ENCODE measurements around the gene BPIFB4.
"Not testable (repeated sequence)": the region's sequence is repeated elsewhere in the genome, so short reads cannot be mapped to it uniquely, and the experiment has no call there.

BPIFB4 gene

DNA sequence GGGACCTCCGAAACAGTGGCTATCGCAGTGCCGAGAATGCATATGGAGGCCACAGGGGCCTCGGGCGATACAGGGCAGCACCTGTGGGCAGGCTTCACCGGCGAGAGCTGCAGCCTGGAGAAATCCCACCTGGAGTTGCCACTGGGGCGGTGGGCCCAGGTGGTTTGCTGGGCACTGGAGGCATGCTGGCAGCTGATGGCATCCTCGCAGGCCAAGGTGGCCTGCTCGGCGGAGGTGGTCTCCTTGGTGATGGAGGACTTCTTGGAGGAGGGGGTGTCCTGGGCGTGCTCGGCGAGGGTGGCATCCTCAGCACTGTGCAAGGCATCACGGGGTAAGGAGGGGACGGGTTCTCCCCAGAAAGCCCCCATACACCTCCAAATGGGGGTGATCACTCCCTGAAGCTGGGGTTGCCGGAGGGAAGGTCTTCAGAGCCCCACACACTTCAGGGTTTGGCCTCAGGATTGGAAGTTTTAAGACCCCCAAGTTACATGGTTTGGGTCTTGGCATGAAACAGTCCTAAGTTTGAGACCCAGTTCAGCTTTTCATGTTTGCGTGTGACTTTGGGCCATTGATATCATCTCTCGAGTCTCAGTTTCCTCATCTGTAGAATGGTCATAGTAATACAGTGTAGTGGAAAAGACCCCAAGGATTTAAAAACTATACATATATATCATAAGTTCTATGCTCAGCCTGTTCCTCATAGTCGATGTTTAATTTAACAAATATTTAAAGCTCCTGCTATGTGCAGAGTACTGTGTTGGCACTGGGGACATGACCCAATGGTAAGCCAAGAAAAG, 4.3 kb downstream of the BPIFB4 start:
- in situ Hi-C loops (cut with HindIII; ENCODE audit: low sequenced_read_pairs) = no loop called here

DNA sequence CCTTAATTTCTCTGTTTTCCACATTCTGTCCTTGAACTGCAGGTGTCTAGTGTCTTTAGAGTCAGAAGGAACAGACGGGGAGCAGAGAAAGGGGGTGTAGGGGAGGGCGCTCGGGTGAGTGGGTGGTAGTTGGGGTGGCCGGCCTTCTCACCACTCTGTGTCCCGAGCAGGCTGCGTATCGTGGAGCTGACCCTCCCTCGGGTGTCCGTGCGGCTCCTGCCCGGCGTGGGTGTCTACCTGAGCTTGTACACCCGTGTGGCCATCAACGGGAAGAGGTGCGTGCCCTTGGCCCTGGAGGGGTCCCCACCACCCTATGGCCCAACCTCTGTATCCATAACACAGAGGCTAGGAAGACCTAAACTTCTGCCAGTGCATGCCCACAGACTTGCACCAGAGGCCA, 5.3 kb downstream of the BPIFB4 start:
- in situ Hi-C loops (cut with HindIII; ENCODE audit: low sequenced_read_pairs) = no loop called here

DNA sequence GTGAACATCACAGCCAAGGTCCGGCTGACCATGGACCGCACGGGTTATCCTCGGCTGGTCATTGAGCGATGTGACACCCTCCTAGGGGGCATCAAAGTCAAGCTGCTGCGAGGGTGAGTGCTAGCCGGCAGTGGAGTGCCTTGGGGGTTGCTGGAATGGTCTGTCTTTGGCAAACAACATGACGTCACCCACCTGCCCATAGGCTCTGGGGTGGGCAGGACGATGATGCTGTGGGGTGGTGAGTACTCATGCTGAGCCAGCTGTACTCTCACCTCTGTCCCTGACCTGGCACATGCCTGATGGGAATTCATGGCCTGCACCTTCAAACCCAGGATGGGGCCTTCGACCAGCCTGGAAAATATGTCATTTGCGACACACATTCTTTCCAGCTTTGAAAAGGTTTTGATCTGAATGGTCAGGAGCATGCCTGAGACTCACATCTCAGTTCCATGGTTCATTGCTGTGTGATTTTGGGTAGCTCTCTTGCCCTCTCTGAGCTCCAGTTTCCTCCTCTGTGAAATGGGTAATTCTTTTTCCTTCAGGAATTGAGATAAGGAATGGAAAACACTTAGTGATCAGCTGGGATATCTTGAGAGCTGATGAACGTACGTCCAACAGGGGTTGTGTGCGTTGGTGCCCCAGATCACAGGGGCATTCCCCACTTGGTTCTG, 6.7 kb downstream of the BPIFB4 start:
- in situ Hi-C loops (cut with HindIII; ENCODE audit: low sequenced_read_pairs) = no loop called here

DNA sequence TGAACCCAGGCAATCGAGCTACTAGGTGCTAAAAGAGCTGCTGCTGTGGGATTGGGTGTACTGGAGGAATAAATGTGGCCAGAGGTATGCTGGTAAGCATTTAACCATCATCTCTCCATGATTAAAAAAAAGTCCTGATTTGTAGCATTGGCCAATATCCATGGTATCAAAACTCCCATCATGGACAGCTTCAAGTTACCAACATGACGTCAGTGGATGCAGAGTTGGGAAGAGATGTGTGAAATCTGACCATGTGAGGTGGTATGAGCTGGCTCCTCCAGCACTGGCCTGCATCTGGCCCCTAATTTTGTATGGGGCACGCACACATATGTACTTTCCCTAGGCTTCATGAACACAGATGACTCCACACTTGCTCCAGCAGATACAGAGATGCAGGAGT, 11.7 kb downstream of the BPIFB4 start:
- in situ Hi-C loops (cut with HindIII; ENCODE audit: low sequenced_read_pairs) = no loop called here

DNA sequence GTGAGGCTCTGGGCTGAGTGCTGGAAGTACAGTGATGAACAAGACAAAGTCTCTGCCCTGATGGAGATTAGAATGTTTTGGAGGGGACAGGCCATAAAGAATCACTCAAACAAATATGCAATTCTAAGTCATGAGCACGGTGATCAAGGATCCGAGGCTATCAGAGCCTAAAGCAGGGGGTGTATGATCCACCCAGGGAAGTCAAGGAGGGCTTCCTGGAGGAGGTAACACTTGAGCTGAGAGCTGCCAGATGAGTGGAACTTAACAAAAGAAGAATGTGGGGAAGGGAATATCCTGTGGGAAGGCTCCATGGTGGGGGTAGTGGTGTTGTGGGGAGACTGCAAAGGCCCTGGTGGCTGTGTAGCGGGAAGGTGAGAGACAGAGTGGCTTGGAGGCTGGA, 12.2 kb downstream of the BPIFB4 start:
- in situ Hi-C loops (cut with HindIII; ENCODE audit: low sequenced_read_pairs) = no loop called here

DNA sequence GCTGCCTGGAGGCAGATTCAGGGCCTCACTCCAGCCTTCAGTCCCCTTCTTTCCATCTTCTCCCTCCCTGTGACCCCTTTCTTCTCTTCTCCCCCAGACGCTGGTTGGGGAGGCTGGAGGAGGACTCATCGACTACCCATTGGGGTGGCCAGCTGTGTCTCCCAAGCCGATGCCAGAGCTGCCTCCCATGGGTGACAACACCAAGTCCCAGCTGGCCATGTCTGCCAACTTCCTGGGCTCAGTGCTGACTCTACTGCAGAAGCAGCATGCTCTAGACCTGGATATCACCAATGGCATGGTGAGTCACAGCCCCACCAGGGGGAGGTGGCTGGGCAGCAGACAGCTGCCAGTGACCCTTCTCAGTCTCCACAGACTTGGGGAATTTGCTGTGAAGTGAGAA, 12.9 kb downstream of the BPIFB4 start:
- in situ Hi-C loops (cut with HindIII; ENCODE audit: low sequenced_read_pairs) = no loop called here

DNA sequence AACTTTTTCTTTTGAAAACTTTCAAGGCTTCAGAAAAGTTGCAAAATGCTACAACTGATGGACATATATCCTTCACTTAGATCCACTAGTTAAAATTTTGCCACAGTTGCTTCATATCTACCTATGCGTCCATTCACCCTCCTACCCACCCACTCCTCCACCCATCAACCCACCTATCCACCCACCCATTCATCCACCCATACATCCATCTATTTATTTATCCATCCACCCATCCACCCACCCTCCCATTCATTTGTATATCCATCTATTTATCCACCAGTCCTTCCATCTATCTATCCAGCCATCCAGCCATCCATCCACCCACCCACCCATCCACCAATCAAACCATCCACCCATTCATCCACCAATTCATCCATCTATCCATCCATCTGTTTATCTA, 13.6 kb downstream of the BPIFB4 start:
- in situ Hi-C loops (cut with HindIII; ENCODE audit: low sequenced_read_pairs) = no loop called here

DNA sequence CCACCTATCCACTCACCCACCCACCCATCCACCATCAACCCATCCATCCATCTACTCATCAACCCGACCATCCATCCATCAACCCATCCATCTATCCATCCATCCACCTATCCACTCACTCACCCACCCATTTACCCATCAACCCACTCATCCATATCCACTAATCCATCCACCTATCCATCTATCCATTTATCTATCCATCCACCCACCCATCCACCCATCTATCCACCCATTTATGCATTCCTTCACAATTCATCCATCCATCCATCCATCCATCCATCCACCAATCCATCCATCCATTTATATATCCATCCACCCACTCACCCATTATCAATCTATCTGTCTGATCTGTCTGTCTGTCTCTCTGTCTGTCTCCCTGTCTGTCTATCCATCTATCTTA, 14.1 kb downstream of the BPIFB4 start:
- in situ Hi-C loops (cut with HindIII; ENCODE audit: low sequenced_read_pairs) = no loop called here

DNA sequence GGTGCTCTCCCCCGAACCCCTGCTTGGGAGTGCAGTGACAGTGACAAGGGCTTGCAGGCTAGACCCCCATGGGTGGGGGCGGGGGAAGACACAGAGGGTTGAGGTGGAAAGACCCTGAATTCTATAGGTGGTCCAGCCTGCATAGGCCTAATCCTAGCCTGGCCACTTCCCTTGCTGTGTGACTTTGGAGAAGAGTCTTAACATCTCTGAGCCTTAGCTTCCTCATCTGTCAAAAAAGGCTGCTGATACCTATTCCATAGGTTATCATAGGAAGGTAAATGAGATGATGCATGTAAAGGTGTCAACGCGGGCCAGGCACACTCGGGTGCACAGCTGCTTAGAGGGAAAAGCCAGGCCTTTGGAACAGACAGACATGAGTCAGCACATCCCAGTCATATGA, 15.8 kb downstream of the BPIFB4 start:
- in situ Hi-C loops (cut with HindIII; ENCODE audit: low sequenced_read_pairs) = no loop called here

DNA sequence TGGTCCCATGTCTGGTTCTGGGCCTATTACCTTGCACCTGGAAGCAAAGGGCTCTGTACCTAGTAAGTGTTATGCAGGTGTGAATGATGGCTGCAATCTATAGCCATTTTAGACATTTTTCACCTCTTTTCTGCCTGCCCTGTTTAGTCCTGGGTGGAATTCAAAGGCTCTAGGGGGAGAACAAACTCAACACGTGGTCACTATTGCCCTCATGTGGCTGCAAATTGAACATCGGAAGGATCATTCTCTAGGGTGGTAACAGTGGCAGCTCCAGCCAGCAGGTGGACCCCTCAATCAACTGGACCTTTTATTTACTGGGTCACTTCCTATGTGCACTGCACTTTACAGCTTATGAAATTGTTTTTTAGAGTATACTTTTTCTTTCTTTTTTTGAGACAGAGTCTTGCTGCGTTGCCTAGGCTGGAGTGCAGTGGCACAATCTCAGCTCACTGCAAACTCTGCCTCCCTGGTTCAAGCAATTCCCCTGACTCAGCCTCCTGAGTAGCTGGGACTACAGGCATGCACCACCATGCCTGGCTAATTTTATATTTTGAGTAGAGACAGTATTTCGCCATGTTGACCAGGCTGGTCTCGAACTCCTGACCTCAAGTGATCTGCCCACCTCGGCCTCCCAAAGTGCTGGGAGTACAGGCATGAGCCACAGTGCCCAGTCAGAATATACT, 16.6 kb downstream of the BPIFB4 start:
- in situ Hi-C loops (cut with HindIII; ENCODE audit: low sequenced_read_pairs) = not testable (repeated sequence)

DNA sequence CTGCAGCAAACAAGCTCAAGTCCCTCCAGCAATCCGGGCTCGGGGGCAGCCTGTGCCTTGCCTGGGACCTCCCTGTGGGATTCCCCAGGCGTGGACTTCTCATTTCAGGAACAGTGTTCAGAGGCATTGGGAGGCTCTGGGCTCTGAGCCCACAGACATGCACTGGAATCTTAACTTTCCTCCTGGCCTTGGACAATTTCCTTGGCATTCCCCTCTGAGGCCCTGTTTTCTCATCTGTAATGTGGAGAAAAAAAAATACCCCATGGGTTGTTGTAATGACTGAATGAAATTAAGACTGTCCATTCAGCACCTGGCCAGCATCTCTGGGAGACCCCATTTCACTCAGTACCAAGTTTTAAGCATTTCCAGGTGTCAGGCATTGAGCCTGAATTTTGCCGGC, 17.6 kb downstream of the BPIFB4 start:
- in situ Hi-C loops (cut with HindIII; ENCODE audit: low sequenced_read_pairs) = no loop called here

DNA sequence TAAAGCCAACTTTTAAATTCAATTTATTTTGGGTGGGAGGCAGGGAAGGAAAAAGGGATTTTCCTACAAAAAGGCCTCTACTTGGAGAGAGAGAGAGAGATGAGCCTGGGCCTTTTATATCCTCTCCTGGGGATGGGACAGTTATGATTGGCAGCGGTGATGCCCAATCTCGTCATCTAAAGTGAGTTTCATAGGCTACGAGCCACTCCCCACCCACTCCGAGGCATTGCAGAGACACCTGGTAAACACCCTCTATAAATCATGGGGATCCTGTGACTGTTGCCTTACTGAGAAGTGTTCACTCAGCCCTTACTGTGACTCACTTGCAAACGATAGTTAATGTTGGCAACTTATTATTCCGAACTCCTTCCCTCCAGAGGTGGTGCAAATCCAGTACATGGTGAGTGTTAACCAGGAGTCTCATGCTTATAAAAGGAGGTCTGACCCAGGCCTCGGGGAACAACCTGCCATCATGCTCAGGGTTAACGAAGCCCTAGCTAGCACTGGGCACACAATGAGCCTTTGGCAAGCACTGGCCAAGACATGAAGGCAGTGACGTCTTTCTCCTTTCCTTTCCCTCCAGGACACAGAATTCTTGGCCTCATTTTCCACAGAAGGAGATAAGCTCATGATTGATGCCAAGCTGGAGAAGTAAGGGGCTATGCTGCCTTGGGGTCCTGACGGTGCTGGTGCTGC, 20.5 kb downstream of the BPIFB4 start:
- in situ Hi-C loops (cut with HindIII; ENCODE audit: low sequenced_read_pairs) = no loop called here

DNA sequence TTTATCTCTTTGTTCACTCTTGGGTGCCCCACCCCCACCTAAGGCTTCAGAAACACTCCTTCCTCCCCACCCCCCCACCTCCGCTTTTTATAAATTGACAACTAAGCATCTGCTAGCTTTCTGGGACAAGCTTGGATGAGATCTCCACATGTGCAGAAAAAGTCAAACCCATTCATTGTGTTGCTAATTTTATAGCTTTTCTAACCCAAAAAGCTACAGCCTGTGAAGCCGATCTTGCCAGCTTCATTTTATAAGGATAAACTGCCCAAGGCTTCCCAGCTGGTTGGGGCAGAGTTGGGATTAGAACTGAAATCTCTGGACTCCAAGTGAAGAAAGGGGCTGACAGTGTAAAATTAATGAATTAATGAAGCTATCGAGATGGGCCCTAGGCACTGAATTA, 24.1 kb downstream of the BPIFB4 start:
- in situ Hi-C loops (cut with HindIII; ENCODE audit: low sequenced_read_pairs) = no loop called here

DNA sequence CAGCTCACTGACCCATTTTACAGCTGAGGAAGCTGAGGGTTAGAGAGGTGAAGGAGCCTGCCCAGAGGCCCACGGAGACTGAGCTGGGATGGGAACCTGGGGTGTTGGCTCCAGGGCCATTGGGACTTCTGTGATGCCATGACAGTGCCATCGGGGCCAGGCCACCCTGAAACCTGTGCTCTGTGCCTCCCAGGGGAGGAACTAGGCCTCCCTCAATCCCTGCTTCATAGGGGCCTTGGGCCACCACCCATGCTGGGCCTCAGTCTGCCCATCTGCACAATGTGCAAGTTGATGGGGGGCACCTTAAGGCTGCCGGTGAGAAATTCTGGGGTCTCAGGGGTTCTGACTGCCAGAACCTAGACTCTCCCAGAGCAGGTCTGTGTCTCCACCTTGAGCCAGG, 24.9 kb downstream of the BPIFB4 start:
- in situ Hi-C loops (cut with HindIII; ENCODE audit: low sequenced_read_pairs) = no loop called here

DNA sequence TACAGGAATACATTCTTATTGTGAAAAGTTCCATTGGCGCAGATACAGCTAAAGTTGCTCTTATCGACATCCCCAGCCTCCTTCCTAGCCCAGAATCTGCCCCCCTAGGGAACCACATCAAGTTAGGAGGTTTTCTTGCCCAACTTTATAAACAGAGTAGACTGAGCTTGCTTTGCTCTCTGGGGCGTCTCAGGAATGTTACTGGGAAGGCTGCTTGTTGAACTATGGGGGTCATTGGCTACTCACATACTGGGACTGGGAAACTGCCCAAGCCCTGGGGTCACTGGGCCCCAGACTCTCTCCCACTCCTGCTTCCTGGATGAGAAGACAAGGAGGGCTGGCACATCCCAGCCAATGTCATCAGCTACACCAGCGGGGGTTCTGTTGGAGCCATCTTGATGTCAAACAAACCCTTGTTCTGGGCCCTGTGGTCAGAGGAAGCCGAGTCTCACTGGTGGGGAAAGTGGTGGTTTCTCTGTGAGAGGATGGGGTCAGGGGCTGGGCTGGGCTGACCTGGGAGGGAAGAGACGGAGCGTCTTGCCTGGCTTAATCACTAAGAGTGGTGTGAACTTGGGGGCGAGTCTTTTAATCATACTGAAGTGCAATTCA, 26.0 kb downstream of the BPIFB4 start:
- in situ Hi-C loops (cut with HindIII; ENCODE audit: low sequenced_read_pairs) = no loop called here

DNA sequence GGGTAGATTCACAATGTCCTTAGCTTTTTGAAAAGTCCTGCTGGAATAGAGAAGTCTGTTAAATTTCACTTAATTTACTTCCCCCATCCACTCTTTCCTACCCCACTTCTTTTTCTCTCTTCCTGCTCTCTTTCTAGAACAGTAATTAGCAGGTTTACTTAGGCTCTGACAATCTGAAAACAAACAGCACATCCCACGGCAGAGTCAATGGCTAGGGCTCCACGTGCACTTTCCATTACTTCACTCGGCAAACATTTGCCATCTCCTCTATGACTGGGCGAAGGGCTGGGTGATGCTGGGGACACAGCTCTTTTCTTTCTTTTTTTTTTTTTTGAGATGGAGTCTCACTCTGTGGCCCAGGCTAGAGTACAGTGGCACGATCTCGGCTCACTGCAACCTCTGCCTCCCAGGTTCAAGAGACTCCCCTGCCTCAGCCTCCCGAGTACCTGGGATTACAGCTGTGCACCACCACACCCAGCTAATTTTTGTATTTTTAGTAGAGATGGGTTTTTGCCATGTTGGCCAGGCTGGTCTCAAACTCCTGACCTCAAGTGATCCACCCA, 26.7 kb downstream of the BPIFB4 start:
- in situ Hi-C loops (cut with HindIII; ENCODE audit: low sequenced_read_pairs) = not testable (repeated sequence)

DNA sequence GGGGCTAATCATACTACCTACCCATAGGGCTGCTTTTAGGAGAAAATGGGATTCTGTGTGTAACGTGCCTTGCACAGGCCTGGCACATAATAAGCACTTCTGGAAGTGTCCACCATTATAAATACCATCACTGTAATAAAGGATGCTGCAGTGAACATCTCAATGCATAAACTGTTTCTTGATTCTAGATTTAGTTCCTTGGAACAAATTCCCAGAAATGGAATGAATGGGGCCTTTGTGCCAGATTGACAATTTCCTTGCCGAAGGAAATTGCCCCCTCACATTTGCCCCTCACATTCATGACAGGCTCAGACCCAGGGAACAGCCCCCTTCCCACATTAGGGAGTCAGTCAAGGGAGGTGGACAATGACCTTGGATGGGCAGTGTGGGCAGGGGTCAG, 29.2 kb downstream of the BPIFB4 start:
- in situ Hi-C loops (cut with HindIII; ENCODE audit: low sequenced_read_pairs) = no loop called here

DNA sequence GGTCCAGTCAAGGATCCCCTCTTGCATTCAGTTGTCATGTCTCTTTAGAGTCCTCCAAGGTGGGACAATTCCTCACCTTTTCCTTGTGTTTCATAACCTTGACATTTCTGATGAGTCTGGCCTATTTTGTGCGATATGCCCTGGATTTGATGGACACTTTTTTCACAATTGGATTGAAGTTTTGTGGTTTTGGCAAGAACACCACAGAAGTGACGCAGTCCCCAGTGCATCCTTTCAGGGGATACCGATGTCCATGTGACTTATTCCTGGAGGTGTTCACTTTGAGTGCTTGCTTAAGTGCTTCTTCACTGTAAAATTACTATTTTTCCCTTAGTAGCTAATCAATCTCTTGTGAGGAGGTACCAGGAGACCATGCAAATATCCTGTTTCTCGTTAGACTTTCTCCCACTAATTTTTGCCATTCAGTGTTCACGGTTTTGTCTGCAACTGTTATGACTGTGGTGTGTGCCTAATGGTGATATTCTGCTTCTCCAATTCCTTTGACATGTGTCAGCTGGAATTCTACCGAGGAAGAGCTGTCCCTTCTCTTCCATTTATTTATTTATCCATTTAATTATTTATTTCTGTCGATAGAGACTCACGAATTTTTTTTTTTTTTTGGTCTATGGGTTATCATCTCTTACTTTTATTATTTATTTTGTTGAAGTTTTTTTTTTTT, 30.8 kb downstream of the BPIFB4 start:
- in situ Hi-C loops (cut with HindIII; ENCODE audit: low sequenced_read_pairs) = no loop called here

DNA sequence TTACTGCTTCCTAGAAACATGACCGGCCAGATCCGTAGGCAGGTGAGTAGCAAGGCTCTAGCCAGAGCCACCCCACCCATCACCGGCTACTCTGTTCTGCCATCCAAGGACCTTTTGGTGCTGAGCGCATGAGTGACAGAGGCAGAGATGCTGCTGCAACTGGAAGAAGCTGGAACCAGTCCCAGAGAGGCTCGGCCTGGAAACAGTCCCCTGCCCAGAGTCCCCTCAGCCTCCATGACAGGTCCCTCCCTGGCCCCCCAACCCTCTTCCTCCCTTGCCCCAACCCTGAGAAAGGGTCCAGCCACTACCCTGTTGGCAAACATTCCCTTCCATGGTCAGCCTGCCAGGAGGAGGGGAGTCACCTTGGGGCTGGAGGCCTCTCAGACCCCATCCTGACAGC, 31.9 kb downstream of the BPIFB4 start:
- in situ Hi-C loops (cut with HindIII; ENCODE audit: low sequenced_read_pairs) = no loop called here
